DMS 273 (cell line): Measurements from ENCODE around the gene ITM2A.

Experiments
- DNase-seq: peaks from one replicate; lab custom pipeline; 2025; ENCODE audit not compliant: unreplicated experiment; lab: John Stamatoyannopoulos, UW

ITM2A gene

GRCh38 chrX:79325263-79325958 is 41.7 kb downstream of the ITM2A start:
- DNase-seq = no peak
